T follicular helper cell (primary cell): ENCODE data around the gene MXRA7.
"Not testable (repeated sequence)": the region's sequence is repeated elsewhere in the genome, so short reads cannot be mapped to it uniquely, and the experiment has no call there.

Experiments used
- DNase-seq: peaks from one replicate; pipeline ENCODE4 v3.0.0-alpha.2; 2020; ENCODE audit warnings: low read depth

The MXRA7 gene

DNA sequence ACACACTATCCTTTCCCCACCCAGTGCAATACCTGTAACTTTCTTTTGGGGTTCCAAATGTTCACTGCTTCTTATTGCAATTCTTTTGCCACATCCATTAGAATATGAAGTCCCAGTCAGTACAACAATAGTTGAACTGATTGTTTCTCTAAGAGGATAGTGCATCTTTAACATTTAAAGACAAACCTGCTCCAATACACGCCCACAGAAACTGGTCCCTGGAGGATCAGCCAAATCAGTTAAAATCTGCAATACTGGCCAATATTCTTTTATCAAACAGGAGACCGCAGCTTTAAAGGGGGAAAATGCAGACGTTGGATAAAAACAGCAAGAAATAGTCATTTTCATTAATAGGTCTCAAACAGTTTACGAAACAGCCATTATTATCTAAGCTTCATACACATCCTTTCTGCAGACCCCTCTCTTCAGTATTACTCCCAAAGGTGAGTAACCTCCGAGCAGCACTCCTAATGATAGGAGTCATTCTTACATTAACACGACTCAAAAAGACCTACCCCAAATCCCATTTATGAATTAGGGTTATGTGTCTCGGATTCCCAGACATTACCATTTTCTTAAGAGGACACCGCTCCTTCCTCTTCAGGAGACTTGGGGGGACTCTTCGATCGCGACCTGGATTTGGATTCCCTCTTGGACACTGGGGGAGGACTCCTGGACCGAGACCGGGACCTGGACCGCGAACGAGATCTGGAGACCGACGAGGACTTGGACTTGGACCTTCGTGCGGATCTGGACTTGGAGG lies 25.0 kb upstream of the MXRA7 start:
- DNase-seq: no peak

DNA sequence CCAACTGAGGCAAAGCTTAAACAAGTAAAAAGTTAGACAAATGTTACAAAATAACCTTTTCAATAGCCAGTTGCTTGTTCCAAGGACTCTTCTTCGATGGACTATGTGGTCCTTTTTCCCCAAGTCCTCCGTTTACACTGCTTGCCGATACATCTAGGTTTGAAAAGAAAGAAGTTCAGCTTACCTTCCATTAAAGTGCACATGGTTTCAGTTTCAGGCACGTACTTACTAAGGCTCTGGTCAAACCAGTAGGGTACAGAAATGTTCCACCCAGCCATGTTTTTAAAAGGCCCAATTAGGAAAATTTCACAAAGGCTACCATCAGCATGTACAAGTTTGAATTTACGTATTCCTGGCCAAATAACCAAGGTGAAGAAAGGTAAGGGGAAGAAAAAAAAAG lies 24.2 kb upstream of the MXRA7 start:
- DNase-seq: no peak

DNA sequence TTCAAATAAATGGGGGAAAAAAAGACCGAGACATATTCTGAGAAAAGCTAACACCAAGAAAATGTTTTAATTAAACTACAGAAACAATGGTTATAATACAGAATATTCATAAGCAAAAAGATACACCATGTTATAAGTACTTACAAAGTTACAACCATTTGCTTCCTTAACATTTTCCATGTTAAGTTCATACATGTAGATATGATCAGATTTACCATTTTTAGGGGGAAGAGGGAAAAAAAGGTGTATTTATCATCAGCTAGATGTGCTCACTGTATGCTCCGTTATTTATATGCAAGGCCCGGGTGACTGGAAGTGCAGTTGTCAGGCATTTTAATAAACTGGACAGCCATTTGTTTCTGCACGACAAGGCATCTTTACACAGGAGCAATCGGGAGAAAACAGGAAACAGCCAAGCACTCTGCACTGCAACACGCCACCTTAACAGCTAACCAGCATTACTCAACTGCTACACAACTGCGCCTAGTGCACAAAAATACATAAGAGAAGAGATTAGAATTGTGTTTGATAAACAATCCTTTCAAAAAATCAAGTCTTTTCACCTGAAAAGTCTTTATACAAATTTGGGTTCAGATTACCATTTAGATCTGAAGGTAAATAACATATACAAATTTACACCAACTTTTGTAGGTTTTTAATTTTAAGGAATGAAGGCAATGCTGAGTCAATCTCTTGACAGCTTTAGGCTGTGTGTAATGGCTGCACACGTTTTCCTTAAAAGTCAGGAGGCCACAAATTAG lies 23.5 kb upstream of the MXRA7 start:
- DNase-seq: no peak

DNA sequence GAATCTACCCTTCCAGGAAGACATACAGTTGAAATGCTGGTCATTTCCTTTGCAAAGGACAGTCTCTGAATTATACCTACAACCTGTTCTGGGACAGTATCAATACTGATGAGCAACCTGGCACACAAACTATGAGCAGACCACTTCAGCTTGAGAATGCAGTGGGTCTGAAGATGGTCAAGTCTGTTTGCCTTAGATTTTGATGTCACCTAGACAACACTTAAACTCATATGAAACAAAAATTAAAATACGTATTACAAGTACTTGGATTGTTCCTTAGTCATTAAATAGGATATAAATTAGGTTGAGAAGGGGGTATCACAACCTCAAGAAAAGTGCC lies 22.8 kb upstream of the MXRA7 start:
- no peak for DNase-seq

DNA sequence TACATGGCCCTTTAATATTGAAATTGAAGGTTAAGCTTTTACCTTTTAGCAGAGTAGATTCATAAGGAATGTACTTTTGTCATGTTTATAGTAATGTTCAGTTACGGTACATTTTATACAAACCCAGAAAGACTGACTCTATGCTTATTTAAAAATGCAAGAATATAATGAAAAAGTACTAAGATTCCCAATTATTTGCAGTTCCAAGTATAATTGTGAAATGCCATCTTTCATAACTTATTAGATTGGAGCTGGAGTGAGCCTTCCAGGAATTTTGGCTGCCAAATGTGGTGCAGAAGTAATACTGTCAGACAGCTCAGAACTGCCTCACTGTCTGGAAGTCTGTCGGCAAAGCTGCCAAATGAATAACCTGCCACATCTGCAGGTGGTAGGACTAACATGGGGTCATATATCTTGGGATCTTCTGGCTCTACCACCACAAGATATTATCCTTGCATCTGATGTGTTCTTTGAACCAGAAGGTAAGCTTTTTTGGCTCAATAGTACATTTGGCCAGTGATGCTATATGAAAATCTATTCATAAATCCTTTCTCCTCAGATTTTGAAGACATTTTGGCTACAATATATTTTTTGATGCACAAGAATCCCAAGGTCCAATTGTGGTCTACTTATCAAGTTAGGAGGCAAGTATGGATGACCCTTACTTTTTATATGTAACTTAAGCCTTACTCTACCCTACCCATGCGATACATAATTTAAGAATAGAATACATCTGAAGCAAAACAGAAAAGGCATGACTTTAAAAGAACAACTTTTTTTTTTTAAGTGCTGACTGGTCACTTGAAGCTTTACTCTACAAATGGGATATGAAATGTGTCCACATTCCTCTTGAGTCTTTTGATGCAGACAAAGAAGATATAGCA lies 22.2 kb upstream of the MXRA7 start:
- no peak for DNase-seq

DNA sequence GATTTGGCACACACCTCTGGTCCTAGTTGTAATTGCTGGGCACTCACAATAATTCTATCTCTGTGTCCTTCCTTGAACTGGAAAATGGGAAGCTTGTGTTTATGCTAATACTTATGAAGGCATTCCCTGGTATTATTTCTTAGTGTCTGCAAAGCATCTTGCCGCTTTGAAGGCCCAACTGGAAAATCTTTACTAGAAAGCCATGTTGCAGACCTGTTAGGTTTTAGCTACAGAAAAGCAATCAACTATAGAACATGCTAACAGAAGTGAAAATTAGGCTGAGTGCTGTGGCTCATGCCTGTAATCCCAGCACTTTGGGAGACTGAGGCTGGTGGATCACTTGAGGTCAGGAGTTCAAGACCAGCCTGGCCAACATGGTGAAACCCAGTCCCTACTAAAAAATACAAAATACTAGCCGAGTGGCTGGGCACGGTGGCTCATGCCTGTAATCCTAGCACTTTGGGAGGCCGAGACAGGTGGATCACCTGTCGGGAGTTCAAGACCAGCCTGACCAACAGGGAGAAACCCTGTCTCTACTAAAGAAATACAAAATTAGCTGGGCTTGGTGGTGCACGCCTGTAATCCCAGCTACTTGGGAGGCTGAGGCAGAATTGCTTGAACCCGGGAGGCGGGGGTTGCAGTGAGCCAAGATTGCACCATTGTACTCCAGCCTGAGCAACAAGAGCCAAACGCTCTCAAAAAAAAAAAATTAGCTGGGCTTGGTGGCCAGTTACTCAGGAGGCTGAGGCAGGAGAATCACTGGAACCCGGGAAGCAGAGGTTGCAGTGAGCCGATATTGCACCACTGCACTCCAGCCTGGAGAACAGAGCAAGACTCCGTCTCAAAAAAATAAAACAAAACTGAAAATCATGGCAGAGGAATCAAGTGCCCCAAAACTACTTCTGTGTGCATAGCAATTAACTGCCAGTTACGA lies 21.3 kb upstream of the MXRA7 start:
- not testable (repeated sequence) for DNase-seq

DNA sequence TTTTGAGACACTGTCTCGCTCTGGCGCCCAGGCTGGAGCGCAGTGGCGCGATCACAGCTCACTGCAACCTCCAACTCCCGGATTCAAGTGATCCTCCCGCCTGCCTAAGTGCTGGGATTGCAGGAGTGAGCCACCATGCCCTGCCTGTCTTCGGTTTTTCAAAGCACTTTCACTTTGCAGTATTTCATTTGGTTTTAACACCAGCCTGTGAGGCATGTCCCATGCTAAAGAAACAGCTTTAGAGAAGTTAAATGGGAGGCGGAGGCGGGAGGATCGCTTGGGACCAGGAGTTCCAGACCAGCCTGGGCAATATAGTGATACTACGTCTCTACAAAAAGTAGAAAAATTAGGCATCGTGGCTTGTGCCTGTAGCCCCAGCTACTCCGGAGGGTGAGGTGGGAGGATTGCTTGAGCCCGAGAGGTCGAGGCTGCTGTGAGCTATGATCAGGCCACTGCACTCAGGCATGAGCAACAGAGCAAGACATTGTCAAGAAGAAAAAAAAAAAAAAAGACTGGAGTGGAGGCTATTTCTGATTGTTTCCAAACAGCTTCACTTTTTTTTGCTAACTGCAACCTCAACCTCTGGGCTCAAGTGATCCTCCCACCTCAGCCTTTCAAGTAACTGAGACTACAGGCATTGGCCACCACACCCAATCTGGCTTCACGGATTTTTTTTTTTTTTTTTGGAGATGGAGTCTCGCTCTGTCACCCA lies 17.1 kb upstream of the MXRA7 start:
- no peak for DNase-seq

DNA sequence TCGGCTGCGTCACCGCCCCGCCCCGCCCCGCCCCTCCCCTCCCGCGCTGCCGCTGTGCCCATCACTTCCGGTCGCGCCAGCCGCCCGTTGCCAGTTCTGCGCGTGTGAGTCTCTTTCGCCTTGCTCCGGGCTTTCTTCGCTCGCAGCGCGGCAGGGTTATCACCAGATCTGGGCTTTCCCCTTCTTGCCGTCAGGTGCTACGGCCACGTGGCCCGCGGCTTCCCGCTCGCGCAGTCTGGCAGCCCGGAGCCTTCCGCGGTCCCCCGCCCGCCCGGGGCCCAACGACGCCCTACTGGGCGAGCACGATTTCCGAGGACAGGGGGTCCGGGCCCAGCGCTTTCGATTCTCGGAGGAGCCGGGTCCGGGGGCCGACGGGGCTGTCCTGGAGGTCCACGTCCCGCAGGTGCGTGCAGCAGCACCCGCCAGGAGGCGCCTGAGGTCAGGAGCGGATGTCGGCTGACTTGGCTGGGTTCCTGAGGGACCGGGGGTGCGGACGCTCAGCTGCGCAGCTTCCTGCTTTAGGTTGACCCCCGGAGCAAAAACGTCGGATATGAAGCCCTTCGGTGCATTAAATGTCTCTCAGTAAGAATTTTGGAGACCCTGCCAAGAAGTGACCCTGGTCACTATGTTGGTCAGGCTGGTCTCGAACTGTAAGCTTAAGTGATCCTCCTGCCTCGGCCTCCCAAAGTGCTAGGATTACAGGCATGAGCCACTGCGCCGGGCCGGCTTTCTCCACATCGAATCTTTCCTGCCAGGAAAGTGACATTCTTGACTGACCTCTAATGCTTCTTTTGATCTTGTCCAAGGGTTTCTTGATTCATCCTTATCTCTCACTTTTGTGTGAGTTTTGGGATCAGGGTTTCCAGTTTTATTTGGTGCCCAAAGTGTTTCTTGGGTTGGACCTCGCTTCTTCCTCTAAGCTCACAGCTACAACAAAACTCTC lies 16.3 kb upstream of the MXRA7 start, which contains the start of gene METTL23:
TSS of gene METTL23 (plus strand) at position 64 of the 943 bp plus-strand sequence. CDS start 2,872 bp downstream, outside the sequence.
- peak; percentile 88 for DNase-seq

DNA sequence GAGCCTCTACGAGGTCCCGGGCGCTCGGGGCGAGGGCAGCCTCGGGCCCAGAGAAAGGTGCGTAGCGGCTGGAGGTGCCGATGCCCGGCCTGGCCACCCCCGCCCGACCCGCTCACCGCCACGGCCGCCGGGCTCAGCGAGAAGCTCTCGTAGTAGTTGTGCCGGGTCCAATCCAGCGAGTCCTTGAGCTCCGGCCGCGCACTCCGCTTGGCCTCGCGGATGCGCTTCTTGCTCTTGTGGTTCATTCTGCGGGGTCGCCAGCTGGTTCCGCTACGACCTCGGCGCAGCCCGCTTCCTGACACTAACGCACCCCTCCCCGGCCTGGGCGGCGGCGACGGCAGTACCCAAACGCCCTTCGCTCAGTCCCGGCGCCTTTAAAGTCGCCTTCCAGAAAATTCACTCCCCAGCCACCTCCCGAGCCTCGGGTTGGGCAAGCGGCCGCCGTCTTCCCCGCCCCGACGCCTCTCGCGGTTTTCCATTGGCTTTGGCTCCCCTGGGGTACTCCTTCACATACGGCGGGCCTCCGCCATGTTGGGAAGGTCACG lies 15.5 kb upstream of the MXRA7 start, which contains the start of gene JMJD6:
TSS of gene JMJD6 (minus strand) at position 376 of the 545 bp plus-strand sequence. CDS start at position 245, 131 bp downstream.
- no peak for DNase-seq

DNA sequence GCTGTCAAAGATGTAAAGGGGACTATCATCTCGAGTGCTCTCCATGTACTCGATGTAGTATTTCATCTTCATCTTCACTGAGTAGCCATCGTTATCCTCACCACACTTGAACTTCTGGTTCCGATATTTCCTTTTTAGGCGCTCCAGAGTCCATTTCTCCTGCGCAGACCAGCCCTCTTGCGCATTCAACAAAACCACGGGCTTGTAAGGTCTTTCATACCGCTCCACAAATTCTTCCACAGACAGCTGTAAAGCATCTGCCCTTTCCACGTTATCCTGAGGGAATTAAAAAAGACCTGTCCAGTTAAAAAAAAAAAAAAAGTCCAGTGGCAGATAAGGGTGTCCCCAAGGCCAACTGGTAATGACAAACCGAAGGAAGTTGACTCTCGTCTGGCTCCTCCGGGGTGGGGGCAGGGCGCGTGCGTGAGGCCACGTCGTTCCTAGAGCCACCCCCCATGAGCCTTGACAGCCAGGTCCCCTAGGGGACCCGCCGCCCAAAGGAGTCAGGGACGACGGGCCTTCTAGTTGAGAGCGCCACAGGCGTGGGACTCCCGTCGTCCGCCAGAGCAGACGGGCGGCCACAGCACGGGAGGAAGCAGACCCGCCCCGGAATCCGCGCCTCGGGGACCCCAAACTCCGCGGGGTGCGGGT lies 14.9 kb upstream of the MXRA7 start:
- DNase-seq: peak; percentile 63

DNA sequence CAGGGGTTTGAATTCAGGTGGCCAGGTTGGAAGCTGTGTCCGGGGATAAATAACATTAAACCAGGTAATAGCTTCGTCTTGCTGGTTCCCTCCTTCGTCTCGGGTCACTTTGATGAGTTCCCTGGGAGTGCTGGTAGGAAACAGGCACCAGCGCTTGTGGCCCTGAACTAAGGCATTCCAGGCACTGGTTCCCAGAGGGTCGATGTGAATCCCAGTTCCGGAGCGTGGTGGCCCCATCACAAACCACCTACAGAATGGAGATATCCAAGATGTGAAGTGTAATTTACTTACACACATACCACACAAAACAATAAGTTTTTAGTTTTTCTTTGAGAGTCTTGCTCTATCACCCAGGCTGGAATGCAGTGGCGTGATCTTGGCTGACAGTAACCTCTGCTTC lies 13.0 kb upstream of the MXRA7 start:
- no peak for DNase-seq

DNA sequence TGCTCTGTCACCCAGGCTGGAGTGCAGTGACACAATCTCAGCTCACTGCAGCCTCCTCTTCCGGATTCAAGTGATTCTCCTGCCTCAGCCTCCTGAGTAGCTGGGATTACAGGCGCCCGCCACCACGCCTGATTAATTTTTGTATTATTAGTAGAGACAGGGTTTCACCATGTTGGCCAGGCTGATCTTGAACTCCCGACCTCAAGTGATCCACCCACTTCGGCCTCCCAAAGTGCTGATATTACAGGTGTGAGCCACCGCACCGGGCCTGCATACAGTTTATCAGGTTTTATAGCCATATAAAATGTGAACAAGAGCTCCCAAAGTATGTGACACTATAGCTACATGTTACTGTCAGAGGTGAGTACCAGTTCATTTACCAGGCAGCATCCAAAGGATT lies 12.2 kb upstream of the MXRA7 start:
- DNase-seq: not testable (repeated sequence)

DNA sequence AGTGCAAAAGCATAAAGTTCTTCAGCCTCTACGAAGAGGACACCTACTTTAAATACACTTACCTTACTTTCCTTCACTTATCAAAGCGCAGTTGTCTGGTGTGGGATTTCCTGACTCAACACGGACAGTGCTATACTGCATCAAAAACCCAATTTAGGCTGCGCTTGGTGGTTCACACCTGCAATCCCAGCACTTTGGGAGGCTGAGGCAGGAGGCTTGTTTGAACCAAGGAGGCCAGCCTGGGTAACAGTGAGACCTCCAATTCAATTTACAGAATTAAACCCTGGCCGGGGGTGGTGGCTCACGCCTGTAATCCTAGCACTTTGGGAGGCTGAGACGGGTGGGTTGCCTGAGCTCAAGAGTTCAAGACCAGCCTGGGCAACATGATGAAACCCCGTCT lies 11.5 kb upstream of the MXRA7 start:
- no peak for DNase-seq

DNA sequence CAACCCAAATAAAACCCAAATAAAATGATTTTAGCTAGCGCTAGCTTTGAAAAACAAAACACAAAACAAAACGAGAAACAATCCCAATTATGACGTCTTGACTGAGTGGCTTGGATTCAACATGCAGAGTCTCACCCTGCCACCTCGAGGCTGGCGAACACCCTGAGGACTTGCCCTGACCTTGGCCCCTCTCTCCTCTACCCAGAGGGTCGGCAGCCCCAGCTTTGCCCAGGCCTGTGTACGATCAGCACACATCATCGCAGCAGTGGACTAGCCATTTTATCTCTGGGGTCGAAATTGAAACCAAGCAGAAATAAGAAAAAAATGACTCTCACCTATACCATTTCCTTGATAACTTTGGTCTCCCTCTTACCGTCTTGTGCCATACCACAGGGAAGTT lies 10.7 kb upstream of the MXRA7 start:
- no peak for DNase-seq

DNA sequence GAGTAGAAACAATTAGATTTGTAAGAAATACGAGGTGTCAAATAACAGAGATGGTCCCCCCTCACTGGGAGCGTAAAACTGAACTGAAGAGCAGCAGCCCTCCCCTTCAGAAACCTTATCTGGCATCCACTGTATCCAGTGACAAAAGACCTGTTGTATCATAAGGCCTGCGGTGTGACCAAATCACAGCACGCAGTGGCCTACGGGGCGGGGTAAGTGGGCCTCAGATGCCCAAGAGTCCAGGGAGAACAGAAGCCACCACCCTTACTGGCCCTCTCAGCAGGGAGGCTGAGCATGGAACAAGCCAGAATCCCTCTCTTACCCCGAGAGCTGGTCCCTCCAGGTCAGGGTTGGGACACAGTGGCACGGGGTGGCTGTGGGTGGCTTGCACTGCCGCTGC lies 10.2 kb upstream of the MXRA7 start:
- no peak for DNase-seq

DNA sequence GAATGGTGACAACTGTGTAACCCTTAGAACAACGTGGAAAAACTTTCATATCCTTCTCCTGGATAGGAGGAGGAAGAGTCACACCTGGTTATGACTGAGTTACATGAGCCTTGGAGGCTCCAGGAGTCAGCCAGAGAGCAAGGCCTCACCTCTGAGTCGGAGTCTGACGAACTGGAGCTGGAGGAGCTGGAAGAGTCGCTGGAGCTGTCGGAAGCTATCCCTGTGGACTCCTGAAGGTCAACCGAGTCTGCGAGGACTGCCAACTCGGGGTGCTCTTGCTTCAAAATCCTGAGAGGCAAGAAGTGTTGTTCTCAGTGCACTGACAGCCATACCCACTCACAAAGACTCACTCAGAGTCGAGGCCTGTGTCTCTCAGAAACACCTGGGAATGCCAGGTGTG lies 9.4 kb upstream of the MXRA7 start:
- DNase-seq: no peak

DNA sequence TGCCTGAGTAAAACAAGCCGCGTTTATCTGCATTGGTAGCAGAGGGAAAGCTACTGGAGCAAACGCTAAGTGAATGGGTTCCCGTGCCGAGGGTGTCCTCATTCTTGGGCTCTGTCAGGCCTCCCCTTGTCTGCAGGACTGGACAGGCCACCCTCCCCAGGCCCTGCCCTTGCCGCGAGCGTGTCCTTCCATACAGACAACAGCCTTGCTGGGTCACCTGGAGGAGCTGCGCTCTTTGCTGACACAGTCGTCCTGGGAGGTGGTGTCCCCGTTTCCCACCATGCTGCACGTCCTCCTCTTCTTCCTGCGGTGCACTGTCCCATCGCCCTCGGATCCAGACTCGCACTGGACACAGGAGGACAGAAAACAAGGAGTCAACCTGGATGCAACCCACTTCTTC lies 7.8 kb upstream of the MXRA7 start:
- no peak for DNase-seq

DNA sequence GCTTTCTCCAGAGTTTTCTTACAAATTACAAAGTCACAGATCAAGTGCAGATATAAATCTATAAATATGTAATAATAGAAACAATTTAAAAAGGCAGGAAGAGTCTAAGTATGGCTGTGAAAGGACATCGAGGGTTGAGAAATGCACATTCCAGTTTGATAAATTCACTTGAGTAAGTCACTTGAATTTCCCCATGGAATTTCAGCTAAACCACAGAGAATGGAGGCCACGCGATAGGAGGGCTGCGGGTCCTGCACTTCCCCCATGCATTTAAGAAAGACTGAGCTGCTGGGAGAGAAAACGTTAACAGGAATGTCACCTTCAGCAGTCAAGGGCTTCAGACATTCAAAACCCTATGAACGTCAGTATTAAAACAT lies 6.1 kb upstream of the MXRA7 start:
- no peak for DNase-seq
